Upper lobe of left lung (tissue), 4 donors: Measurements from ENCODE around the gene FOXP2.

Experiments used
- CTCF ChIP-seq, 6 experiments: fragments of 450-650 bp in 4 of 6; fragments of 200-600 bp in 2 of 6; sonication (generic) in 2 of 6; IDR thresholded peaks; one replicate each; pipeline ENCODE4 v1.5.1; 2016 to 2019; ENCODE audit warnings: antibody characterized with exemption in 6 of 6
- POLR2A ChIP-seq, 4 donors: fragments of 450-650 bp; IDR thresholded peaks; one replicate each; pipeline ENCODE4 v1.5.1; 2016 to 2017; ENCODE audit warnings: antibody characterized with exemption in 4 of 4, mild to moderate bottlenecking in 2 of 4
- POLR2AphosphoS5 ChIP-seq, 2 donors: sonication (generic); formaldehyde crosslinking; IDR thresholded peaks; one replicate each; pipeline ENCODE4 v1.5.1; 2017; ENCODE audit warnings: antibody characterized with exemption in 2 of 2

GRCh38 chr7:114652041-114652440 lies 237.4 kb downstream of the FOXP2 start:
- no peak for TF ChIP-seq POLR2A (IDR thresholded peaks at IDR 0.05)
- TF ChIP-seq POLR2AphosphoS5 (IDR thresholded peaks at IDR 0.05), result no peak
- TF ChIP-seq CTCF (IDR thresholded peaks at IDR 0.05), result no peak
